ENCODE results near the gene MED8.

Gene MED8

DNA sequence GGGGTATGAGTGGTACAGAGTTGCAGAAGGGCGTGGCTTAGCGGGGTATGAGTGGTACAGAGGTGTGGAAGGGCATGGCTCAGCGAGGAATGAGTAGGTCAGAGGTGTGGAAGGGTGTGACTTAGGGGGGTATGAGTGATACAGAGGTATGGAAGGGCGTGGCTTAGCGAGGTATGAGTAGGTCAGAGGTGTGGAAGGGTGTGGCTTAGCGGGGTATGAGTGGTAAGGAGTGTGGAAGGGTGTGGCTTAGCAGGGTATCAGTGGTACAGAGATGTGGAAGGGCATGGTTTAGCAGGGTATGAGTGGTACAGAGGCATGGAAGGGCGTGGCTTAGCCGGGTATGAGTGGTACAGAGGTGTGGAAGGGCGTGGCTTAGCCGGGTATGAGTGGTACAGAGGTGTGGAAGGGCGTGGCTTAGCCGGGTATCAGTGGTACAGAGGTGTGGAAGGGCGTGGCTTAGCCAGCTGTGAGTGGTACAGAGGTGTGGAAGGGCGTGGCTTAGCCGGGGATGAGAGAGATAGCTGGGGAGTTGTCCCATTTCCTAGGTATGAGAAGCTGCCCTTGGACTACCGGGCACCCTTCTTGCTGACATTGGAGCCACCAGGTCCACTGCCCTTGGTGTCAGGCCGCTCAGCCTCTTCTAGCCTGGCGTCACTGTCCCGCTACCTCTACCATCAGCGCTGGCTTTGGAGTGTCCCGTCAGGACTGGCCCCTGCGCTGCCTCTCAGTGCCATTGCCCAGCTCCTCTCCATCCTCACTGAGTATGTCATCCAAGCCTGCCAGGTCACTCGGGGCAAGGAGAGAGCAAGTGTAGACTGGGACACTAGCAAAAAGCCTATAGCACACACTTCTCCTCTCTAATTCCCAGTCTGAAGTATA is 34.3 kb upstream of the MED8 start:
- Histone ChIP-seq H3K4me1 (ENCODE audit: low read depth, poor library complexity, severe bottlenecking) (no peaks in the 10 kb centered on the region), H3K36me3 (ENCODE audit: insufficient read depth) (no peaks in the 10 kb centered on the region), H3K4me2 (no peak overlapping the region), H3K79me2 (ENCODE audit: insufficient read depth, low read depth) (no peaks in the 10 kb centered on the region), H4K20me1 (ENCODE audit: insufficient read depth) (no peaks in the 10 kb centered on the region), H3K27me3 (ENCODE audit: insufficient read depth, low read depth) (no peaks in the 10 kb centered on the region), H2AFZ (ENCODE audit: low read depth) (no peak overlapping the region), H3K9ac (no peak overlapping the region), H3K4me3 (IDR thresholded peaks at IDR 0.05; ENCODE audit: insufficient read depth, low read depth, low read length) (no peak overlapping the region), H3K27ac (no peak overlapping the region)
- no peak for TF ChIP-seq CTCF (conservative IDR thresholded peaks at IDR 0.05; ENCODE audit: low read depth, low read length)

- TF ChIP-seq CTCF (conservative IDR thresholded peaks at IDR 0.05; ENCODE audit: low read depth, low read length): no peak
- Histone ChIP-seq H3K4me3 (IDR thresholded peaks at IDR 0.05; ENCODE audit: insufficient read depth, low read depth, low read length) (no peak overlapping the region), H3K27me3 (ENCODE audit: insufficient read depth, low read depth) (no peaks in the 10 kb centered on the region), H3K36me3 (ENCODE audit: insufficient read depth) (no peaks in the 10 kb centered on the region), H4K20me1 (ENCODE audit: insufficient read depth) (no peaks in the 10 kb centered on the region), H3K9ac (no peak overlapping the region), H3K79me2 (ENCODE audit: insufficient read depth, low read depth) (no peaks in the 10 kb centered on the region), H3K4me1 (ENCODE audit: low read depth, poor library complexity, severe bottlenecking) (no peaks in the 10 kb centered on the region), H3K27ac (no peak overlapping the region), H2AFZ (ENCODE audit: low read depth) (no peak overlapping the region), H3K4me2 (no peak overlapping the region)
Observed at GRCh38 chr1:43422995-43423671, 33.5 kb upstream of the MED8 start.

- H3K79me2 ChIP-seq (ENCODE audit: insufficient read depth, low read depth): no peaks in the 10 kb centered on the region
- no peaks in the 10 kb centered on the region for H4K20me1 ChIP-seq (ENCODE audit: insufficient read depth)
- H3K36me3 ChIP-seq (ENCODE audit: insufficient read depth): no peaks in the 10 kb centered on the region
- H3K27ac ChIP-seq: no peak overlapping the region
- H3K4me1 ChIP-seq (ENCODE audit: low read depth, poor library complexity, severe bottlenecking): no peaks in the 10 kb centered on the region
- no peak overlapping the region for H2AFZ ChIP-seq (ENCODE audit: low read depth)
- no peak overlapping the region for H3K4me3 ChIP-seq (IDR thresholded peaks at IDR 0.05; ENCODE audit: insufficient read depth, low read depth, low read length)
- no peak overlapping the region for H3K4me2 ChIP-seq
- no peak for TF ChIP-seq CTCF (conservative IDR thresholded peaks at IDR 0.05; ENCODE audit: low read depth, low read length)
- no peaks in the 10 kb centered on the region for H3K27me3 ChIP-seq (ENCODE audit: insufficient read depth, low read depth)
- no peak overlapping the region for H3K9ac ChIP-seq
Observed at GRCh38 chr1:43421976-43422750, 32.6 kb upstream of the MED8 start.

DNA sequence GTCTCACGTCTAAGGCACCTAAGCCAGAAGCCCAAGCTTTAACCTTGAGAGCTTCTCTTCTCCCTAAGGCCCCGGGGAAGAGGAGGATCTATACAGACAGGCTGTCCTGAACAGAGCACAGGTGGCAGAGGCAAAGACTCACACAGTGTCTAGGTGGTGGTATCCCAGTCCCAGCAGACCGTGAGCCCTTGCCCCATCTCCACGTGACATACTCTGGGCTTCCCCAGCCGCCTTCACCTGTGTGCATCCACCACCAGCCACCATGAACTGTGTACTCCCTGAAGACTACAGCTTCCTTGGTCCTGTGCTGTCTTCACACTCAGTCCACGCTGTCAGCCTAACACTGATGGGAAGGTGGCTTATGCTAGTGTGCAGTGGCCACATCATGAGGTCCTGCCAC is 31.8 kb upstream of the MED8 start:
- H3K36me3 ChIP-seq (ENCODE audit: insufficient read depth): no peaks in the 10 kb centered on the region
- no peak overlapping the region for H3K4me3 ChIP-seq (IDR thresholded peaks at IDR 0.05; ENCODE audit: insufficient read depth, low read depth, low read length)
- no peak overlapping the region for H3K9ac ChIP-seq
- no peaks in the 10 kb centered on the region for H4K20me1 ChIP-seq (ENCODE audit: insufficient read depth)
- H3K79me2 ChIP-seq (ENCODE audit: insufficient read depth, low read depth): no peaks in the 10 kb centered on the region
- no peak overlapping the region for H3K4me2 ChIP-seq
- no peak for TF ChIP-seq CTCF (conservative IDR thresholded peaks at IDR 0.05; ENCODE audit: low read depth, low read length)
- H3K27me3 ChIP-seq (ENCODE audit: insufficient read depth, low read depth): no peaks in the 10 kb centered on the region
- no peak overlapping the region for H3K27ac ChIP-seq
- no peaks in the 10 kb centered on the region for H3K4me1 ChIP-seq (ENCODE audit: low read depth, poor library complexity, severe bottlenecking)
- no peak overlapping the region for H2AFZ ChIP-seq (ENCODE audit: low read depth)

Measured in KMS-11 (cell line).